ENCODE measurements around the gene OTUD7B.
A peak's percentile ranks its signal among the peaks of the same experiment; 100 is the strongest.
"Not testable (repeated sequence)": the region's sequence is repeated elsewhere in the genome, so short reads cannot be mapped to it uniquely, and the experiment has no call there.

OTUD7B gene

GRCh38 chr1:150001415-150001814 lies 9.1 kb downstream of the OTUD7B start:
- no peak for DNase-seq

GRCh38 chr1:149997585-149998262 lies 12.8 kb downstream of the OTUD7B start:
- no peak for DNase-seq

- DNase-seq, result no peak
Observed at GRCh38 chr1:149995927-149996326, 14.6 kb downstream of the OTUD7B start.

GRCh38 chr1:149993764-149994163 lies 16.8 kb downstream of the OTUD7B start:
- DNase-seq, result no peak

- DNase-seq, result no peak
Observed at GRCh38 chr1:149993181-149993580, 17.3 kb downstream of the OTUD7B start.

GRCh38 chr1:149987297-149987595 lies 23.3 kb downstream of the OTUD7B start:
- DNase-seq, result no peak

GRCh38 chr1:149986486-149987296 lies 23.8 kb downstream of the OTUD7B start:
- DNase-seq, result no peak

GRCh38 chr1:149979972-149980540 lies 30.5 kb downstream of the OTUD7B start:
- no peak for DNase-seq

- DNase-seq, result no peak
Observed at GRCh38 chr1:149979245-149979971, 31.1 kb downstream of the OTUD7B start.

GRCh38 chr1:149978547-149979023 lies 31.9 kb downstream of the OTUD7B start:
- DNase-seq, result no peak

- no peak for DNase-seq
Observed at GRCh38 chr1:149977345-149977744, 33.2 kb downstream of the OTUD7B start.

- no peak for DNase-seq
Observed at GRCh38 chr1:149972547-149972946, 38.0 kb downstream of the OTUD7B start.

- DNase-seq, result no peak
Observed at GRCh38 chr1:149967646-149968045, 42.9 kb downstream of the OTUD7B start.

GRCh38 chr1:149967041-149967440 lies 43.5 kb downstream of the OTUD7B start:
- no peak for DNase-seq

GRCh38 chr1:149966405-149966804 lies 44.1 kb downstream of the OTUD7B start:
- DNase-seq, result no peak

GRCh38 chr1:149965440-149965839 lies 45.1 kb downstream of the OTUD7B start:
- no peak for DNase-seq

- DNase-seq, result no peak
Observed at GRCh38 chr1:149963358-149963757, 47.2 kb downstream of the OTUD7B start.

GRCh38 chr1:149962736-149963135 lies 47.8 kb downstream of the OTUD7B start:
- DNase-seq, result no peak

- peak; percentile 48 for DNase-seq
Observed at GRCh38 chr1:149962039-149962647, 48.4 kb downstream of the OTUD7B start.

- not testable (repeated sequence) for DNase-seq
Observed at GRCh38 chr1:149957548-149957947, 53.0 kb downstream of the OTUD7B start.

GRCh38 chr1:149949911-149950310 lies 60.6 kb downstream of the OTUD7B start:
- no peak for DNase-seq

- no peak for DNase-seq
Observed at GRCh38 chr1:149945206-149945605, 65.3 kb downstream of the OTUD7B start.

- DNase-seq, result no peak
Observed at GRCh38 chr1:149942885-149943284, 67.6 kb downstream of the OTUD7B start.
